HG03354 (cell line): ENCODE results near the gene RFX4.

Experiments used
- ATAC-seq: cut with Tn5 transposase; IDR thresholded peaks from one replicate; pipeline ENCODE4 v1.9.1; 2021; ENCODE audit warnings: mild to moderate bottlenecking; ENCODE audit not compliant: unreplicated experiment, poor library complexity, severe bottlenecking

RFX4 gene

DNA sequence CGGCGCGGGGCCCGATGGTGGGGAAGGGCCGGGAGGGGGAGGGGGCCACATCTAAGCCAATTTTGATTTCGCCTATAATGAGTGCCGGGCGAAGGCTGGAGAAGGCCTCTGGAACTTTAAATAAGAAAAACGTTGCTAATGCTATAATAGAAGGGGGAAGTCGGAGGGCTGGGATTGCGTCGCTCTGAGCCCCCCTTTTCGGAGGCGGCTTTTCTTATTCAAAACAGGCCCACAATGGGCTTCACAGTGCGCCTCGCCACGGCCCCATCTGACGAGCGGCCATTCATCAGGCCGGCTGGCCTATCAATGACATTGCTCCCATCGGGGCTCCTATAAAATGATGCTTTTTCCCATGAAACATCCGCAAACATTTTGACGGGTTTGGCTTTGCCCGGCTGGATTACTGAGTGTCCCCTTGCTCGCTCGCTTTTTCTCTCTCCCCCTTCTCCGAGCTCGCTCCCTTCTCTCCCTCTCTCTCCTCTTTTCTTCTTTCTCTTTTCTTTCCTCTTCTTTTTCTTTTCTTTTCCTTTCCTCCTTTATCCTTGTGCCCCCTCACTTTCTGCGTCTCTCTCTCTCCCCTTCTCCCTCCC, at the start of gene RFX4:
Gene RFX4 (plus strand): TSS at position 364 of the 590 bp plus-strand sequence. CDS start 317 bp downstream, outside the sequence.
- ATAC-seq: no peak

GRCh38 chr12:106541201-106541600, 41.6 kb upstream of the RFX4 start:
- no peak for ATAC-seq

- no peak for ATAC-seq
These were observed 31.4 kb upstream of the RFX4 start for GRCh38 chr12:106551410-106551809.

- ATAC-seq: no peak
These were observed 30.6 kb upstream of the RFX4 start for GRCh38 chr12:106552228-106552627.

- no peak for ATAC-seq
These were observed 18.0 kb upstream of the RFX4 start for GRCh38 chr12:106564678-106565329.

DNA sequence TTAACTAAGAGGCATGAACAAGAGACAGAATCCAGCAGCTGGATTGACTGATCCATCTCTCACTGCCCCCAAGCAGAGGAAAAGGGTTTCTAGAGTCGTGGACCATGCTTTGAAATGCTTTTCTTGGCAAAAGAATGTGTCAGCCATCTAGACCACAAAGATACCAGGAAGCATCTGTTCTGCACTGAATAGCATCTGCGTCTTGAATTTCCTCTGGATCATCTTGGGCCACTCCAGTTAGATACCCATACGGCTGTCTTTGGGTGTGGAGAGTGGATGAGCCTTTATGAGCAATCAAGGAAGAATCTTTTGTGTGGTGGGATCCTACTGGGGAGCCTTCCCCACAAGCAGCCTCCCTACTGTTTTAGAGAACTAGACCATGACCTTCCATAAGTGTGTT, 16.0 kb upstream of the RFX4 start:
- no peak for ATAC-seq

DNA sequence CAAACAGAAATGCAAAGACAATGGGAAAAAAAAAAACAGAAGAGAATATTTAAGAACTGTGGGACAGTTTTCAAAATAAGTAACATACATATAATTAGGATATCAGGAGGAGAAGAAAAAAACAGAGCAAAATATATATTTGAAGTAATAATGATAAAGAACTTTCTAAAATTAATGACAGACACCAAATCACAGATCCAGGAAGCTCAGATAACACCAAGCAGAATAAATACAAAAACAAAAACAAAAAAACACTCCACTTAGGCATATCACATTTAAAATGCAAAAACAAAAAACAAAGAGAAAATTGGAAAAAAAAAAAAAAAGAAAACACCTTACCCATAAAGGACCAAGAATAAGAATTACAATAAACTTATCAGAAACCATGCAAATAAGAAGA, 9.6 kb upstream of the RFX4 start:
- no peak for ATAC-seq

- ATAC-seq: no peak
These were observed 6.0 kb upstream of the RFX4 start for GRCh38 chr12:106576848-106577247.

GRCh38 chr12:106580671-106581508, 1.9 kb upstream of the RFX4 start:
- ATAC-seq: no peak

- no peak for ATAC-seq
These were observed 1.1 kb upstream of the RFX4 start for GRCh38 chr12:106581543-106582248.

DNA sequence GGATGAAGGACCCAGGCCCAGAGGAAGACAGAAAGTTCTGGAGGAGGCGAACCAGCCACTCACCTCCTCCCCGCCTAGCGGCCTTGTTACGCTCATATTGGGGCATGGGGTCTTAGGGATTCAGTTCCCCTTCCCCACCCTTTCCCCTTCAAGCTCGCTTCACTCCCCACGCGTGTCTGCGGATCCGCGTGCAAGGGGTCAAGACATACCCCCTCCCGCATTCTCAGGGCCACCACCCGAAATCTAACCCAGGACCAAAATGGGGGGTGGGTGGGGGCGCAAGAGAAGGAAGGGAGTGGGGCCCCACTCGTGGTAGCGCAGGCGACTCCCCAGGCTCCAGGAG, 584 bp upstream of the RFX4 start:
- ATAC-seq: no peak

DNA sequence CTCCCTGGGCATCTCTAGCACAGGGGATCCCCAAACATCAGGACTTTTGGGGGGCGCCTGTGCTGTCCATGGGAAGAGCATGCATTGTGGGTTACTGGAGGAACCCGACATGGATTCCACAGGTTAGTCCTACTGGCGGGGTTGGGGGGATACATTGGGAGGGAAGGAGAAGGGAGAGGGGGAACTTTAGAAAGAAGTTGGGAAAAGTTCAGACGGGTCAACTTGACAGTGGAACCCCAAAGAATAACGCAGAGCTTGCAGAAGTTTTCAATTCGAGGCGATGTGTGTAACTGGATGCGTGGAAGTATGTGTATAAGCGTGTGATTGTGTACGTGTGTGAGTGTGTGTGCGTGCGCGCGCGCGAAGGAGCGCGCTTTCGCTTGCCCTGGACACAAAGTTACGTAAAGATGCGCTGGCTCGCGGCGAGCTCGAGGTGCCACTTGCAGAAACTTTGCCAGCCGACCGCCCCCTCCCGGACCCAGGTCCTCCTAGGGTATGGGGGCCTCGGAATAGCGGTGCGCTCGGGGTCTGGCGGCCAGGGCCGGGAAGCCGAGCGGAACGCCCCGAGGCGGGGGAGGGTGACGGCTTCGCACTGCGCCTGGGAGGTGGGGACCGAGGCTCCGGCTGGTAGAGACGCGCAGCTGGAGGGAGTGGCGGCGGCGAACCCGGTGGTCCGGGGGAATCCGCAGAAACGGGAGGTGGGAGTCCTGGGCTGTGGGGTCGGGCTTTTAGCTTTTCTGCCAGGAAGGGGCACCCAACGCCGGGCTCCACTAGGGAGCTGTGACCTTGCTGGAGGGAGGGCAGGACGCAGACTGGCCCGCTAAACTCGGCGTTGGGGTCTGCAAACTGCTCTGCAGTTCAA, 669 bp downstream of the RFX4 start:
- ATAC-seq: no peak

- no peak for ATAC-seq
These were observed 1.6 kb downstream of the RFX4 start for GRCh38 chr12:106584104-106585064.

- no peak for ATAC-seq
These were observed 2.3 kb downstream of the RFX4 start for GRCh38 chr12:106585105-106585520.

GRCh38 chr12:106585521-106586277, 2.9 kb downstream of the RFX4 start:
- ATAC-seq: no peak

DNA sequence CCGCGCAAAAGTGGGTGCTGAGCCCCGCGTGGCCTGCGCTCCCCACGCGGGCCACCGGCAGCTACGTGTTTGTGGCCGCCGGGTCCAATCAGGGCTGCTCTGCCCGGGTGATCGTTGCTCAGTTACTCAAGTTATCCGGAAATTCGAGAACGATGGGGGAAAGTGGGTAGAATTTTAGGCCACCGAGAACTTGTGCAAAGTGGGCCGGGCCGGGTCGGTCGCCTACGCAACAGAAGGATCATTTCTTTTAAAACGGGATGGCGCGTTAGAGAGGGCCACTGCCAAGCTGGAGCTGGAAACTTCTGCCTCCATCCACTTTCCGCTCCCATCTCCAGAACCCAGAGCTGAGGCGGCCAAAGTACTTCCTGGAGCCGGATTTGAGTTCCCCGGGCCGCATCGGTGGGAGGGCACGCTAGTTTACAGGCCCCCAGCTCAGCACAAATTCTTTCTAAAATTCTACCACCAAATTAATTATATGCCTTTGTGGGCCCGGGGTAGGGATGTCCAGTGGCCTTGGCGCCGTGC, 3.5 kb downstream of the RFX4 start:
- ATAC-seq: no peak
